Endothelial cell of umbilical vein (primary cell): ENCODE data around the gene UGGT2. TPM values are rescaled to one million over a fixed set of nuclear protein-coding genes. Genes with fewer than 3 reads are reported as not detected.

ENCODE experiments used
- BruUV-seq: library from RNA; stranded (reverse); fragments of 400-500 nt; replicated peaks from 2 replicates; lab custom pipeline; 2021; lab: Mats Ljungman, UMichigan
- CTCF ChIA-PET: fragments of 300-600, 350-600 bp; sonication (Branson Sonifier 250); formaldehyde crosslinking; loops from one replicate; lab custom pipeline; 2021; ENCODE audit warnings: antibody characterized with exemption, inconsistent platforms; lab: Charles Lee
- POLR2A ChIA-PET: fragments of 300-600, 350-600 bp; sonication (Branson Sonifier 250); formaldehyde crosslinking; loops from one replicate; lab custom pipeline; 2021; ENCODE audit warnings: antibody characterized with exemption, inconsistent platforms; lab: Charles Lee
- DNase-seq: peaks from one replicate; pipeline ENCODE4 v3.0.0-alpha.2; 2011; ENCODE audit warnings: low read depth, low spot score
- FAIRE-seq: peaks from 2 replicates; lab custom pipeline; 2011; peaks lifted over from hg19 to GRCh38; lab: Jason Lieb, UNC
- H2AFZ ChIP-seq: 2 replicates; pipeline ENCODE4 v1.6.0; 2012; ENCODE audit warnings: low read depth, low read length, control low read depth, inconsistent platforms
- H3K27ac ChIP-seq: 2 replicates; pipeline ENCODE4 v1.5.1; 2011; ENCODE audit warnings: low read depth, mild to moderate bottlenecking, control low read depth, low read length, moderate library complexity; ENCODE audit not compliant: insufficient read depth
- H3K27me3 ChIP-seq, 2 experiments: 2 replicates each; pipeline versions ENCODE4 v1.6.0 to v1.6.1; 2011; ENCODE audit warnings: low read length in 2 of 2, mixed read lengths in 1 of 2; ENCODE audit not compliant: control insufficient read depth in 2 of 2, insufficient read depth in 2 of 2
- H3K36me3 ChIP-seq, 2 experiments: 2 replicates in 1 of 2; 3 replicates in 1 of 2; pipeline ENCODE4 v1.5.1; 2011; ENCODE audit warnings: low read length in 2 of 2, mild to moderate bottlenecking in 1 of 2, moderate library complexity in 1 of 2; ENCODE audit not compliant: control insufficient read depth in 2 of 2, insufficient read depth in 2 of 2; ENCODE audit errors: extremely low read depth in 1 of 2
- H3K4me1 ChIP-seq: 3 replicates; pipeline ENCODE4 v1.5.1; 2011; ENCODE audit warnings: mild to moderate bottlenecking, low read length; ENCODE audit not compliant: control insufficient read depth, insufficient read depth; ENCODE audit errors: extremely low read depth
- H3K4me2 ChIP-seq: 2 replicates; pipeline ENCODE4 v1.6.1; 2011; ENCODE audit warnings: low read length, control low read depth, mixed read lengths; ENCODE audit not compliant: insufficient read depth
- H3K4me3 ChIP-seq, 3 experiments: fragments of 200-600 bp in 1 of 3; sonication (generic), shearing (Covaris generic) in 1 of 3; replicated peaks in 1 of 3; 2 replicates each; pipeline ENCODE4 v1.5.1; 2011 to 2016; ENCODE audit warnings: control low read depth in 3 of 3, low read length in 3 of 3, mild to moderate bottlenecking in 2 of 3, inconsistent platforms in 1 of 3, low read depth in 1 of 3, moderate library complexity in 1 of 3; ENCODE audit not compliant: insufficient read depth in 1 of 3
- H3K79me2 ChIP-seq: 2 replicates; pipeline ENCODE4 v1.6.0; 2012; ENCODE audit warnings: low read length, inconsistent platforms; ENCODE audit not compliant: control insufficient read depth, insufficient read depth
- H3K9ac ChIP-seq: replicated peaks from 2 replicates; pipeline ENCODE3; 2011; ENCODE audit warnings: low read length, control low read depth; ENCODE audit not compliant: insufficient read depth; ENCODE audit errors: extremely low read depth
- H3K9me1 ChIP-seq: replicated peaks from 3 replicates; pipeline ENCODE4 v1.6.0; 2011; ENCODE audit warnings: mild to moderate bottlenecking, low read length; ENCODE audit not compliant: control insufficient read depth, insufficient read depth; ENCODE audit errors: extremely low read depth
- H3K9me3 ChIP-seq: replicated peaks from 2 replicates; pipeline ENCODE4 v1.5.1; 2012; ENCODE audit warnings: low read length, inconsistent platforms; ENCODE audit not compliant: control insufficient read depth, insufficient read depth
- H4K20me1 ChIP-seq: replicated peaks from 2 replicates; pipeline ENCODE3; 2011; ENCODE audit warnings: mild to moderate bottlenecking, low read length; ENCODE audit not compliant: control insufficient read depth, insufficient read depth; ENCODE audit errors: extremely low read depth
- EZH2 ChIP-seq: IDR thresholded peaks from 2 replicates; pipeline ENCODE4 v1.6.1; 2012; ENCODE audit warnings: borderline replicate concordance, low read depth, mild to moderate bottlenecking, moderate library complexity, low read length, inconsistent platforms; ENCODE audit not compliant: severe bottlenecking
- FOS ChIP-seq: IDR thresholded peaks from 2 replicates; pipeline ENCODE4 v1.6.1; 2011; ENCODE audit warnings: mild to moderate bottlenecking, low read length, moderate library complexity, borderline replicate concordance; ENCODE audit not compliant: insufficient read depth
- GATA2 ChIP-seq: IDR thresholded peaks from 2 replicates; pipeline ENCODE4 v1.7.0; 2011; ENCODE audit warnings: low read depth, mild to moderate bottlenecking, moderate library complexity, mixed read lengths, low read length; ENCODE audit not compliant: insufficient read length, insufficient read depth
- JUN ChIP-seq: IDR thresholded peaks from 2 replicates; pipeline ENCODE4 v1.6.1; 2011; ENCODE audit warnings: borderline replicate concordance, low read depth; ENCODE audit not compliant: insufficient read length, insufficient read depth
- MYC ChIP-seq: IDR thresholded peaks from one replicate; pipeline ENCODE4 v1.6.1; 2011; ENCODE audit warnings: mild to moderate bottlenecking, low read depth, low read length
- POLR2A ChIP-seq: IDR thresholded peaks from 2 replicates; pipeline ENCODE4 v1.6.1; 2012; ENCODE audit warnings: low read depth, mild to moderate bottlenecking, control low read depth, low read length
- POLR2AphosphoS5 ChIP-seq: IDR thresholded peaks from 2 replicates; pipeline ENCODE4 v1.6.1; 2012; ENCODE audit warnings: low read depth, mild to moderate bottlenecking, control low read depth, low read length, moderate library complexity; ENCODE audit not compliant: insufficient read depth
- dilution Hi-C: fragments of 300-500 bp; cut with MboI; formaldehyde crosslinking; loops from one replicate; pipeline ENCODE4 v1.15.0; 2019; ENCODE audit warnings: low sequenced_read_pairs; ENCODE audit not compliant: extremely low pct_ligation_motif_present
- intact Hi-C: fragments of 100-400 bp; cut with micrococcal nuclease; formaldehyde crosslinking; loops from one replicate; pipeline ENCODE4 v1.10.0; 2022
- polyA plus RNA-seq, 4 experiments: library from polyadenylated mRNA; depleted of rRNA in 3 of 4; stranded (reverse) in 3 of 4; unstranded in 1 of 4; fragments of >200 nt; gene quantifications; 2 replicates each; pipeline versions ENCODE4 v1.2.1 to v1.2.3, GENCODE V29; 2011 to 2012; ENCODE audit warnings: missing spikeins in 1 of 4
- total RNA-seq: library from RNA; stranded (reverse); gene quantifications from 2 replicates; pipeline ENCODE4 v1.2.3, GENCODE V29; 2021
- TF ChIP-seq, protein P1 (sequence below): IDR thresholded peaks from 2 replicates; pipeline ENCODE4 v1.6.1; 2011; ENCODE audit not compliant: insufficient read depth, insufficient read length
- TF ChIP-seq, protein P2 (sequence below), 2 donors: IDR thresholded peaks; 1 replicate in 1 of 2; 2 replicates in 1 of 2; pipeline ENCODE4 v1.5.1; 2011; ENCODE audit warnings: low read length in 2 of 2, mild to moderate bottlenecking in 2 of 2, moderate library complexity in 2 of 2, control low read depth in 1 of 2, inconsistent platforms in 1 of 2, low read depth in 1 of 2; ENCODE audit not compliant: insufficient read depth in 1 of 2; ENCODE audit errors: extremely low read depth in 1 of 2

Gene UGGT2
- total and polyA plus RNA-seq, 2 donors (not counting 3 experiments of a cell fraction or from before 2014, with no cell fraction given): 4.6 to 25.1 TPM

DNA sequence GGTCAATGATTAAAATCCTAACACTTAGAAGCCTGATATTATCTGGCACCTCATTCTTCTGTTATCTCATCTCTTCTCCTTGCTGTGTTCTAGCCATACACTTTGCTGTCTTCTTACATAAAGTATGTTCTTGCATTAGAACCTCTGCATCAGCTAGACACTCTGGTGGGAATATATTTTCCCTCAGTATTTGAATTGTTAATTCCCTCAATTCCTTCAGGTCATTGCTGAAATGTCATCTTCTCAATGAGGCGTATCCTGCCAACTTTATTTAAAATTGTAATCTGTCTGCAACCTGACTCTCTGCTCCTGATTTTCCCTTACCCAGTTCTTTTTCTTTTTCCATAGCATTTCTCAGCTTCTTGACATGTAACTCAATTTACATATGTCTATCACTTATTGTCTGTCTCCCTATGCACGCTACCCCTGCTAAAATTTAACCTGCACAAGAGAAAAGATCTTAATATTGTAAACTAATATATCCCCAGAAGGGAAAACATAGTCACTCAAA lies 138.2 kb downstream of the UGGT2 start:
- Histone ChIP-seq H3K36me3 (no peaks in the 10 kb centered on the region), H3K4me1 (no peaks in the 10 kb centered on the region), H2AFZ (no peak overlapping the region), H3K9ac (no peak overlapping the region), H3K4me3 (no peak overlapping the region), H3K9me1 (no peaks in the 10 kb centered on the region), H3K9me3 (no peaks in the 10 kb centered on the region), H3K27me3 (no peaks in the 10 kb centered on the region), H3K27ac (no peak overlapping the region), H4K20me1 (no peaks in the 10 kb centered on the region), H3K4me2 (no peak overlapping the region), H3K79me2 (no peaks in the 10 kb centered on the region)
- no peak for FAIRE-seq
- dilution Hi-C loops: no loop called here
- BruUV-seq: no TSS peak
- ChIA-PET CTCF (interaction anchor here (1.8 kb wide), 1 partner anchor 10 kb away, joined by 5 read pairs; no protein-coding TSS in a partner anchor), POLR2A (no interaction called here)
- TF ChIP-seq GATA2: no peak
- TF ChIP-seq, protein P1, sequence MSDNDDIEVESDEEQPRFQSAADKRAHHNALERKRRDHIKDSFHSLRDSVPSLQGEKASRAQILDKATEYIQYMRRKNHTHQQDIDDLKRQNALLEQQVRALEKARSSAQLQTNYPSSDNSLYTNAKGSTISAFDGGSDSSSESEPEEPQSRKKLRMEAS: no peak
- TF ChIP-seq FOS: no peak
- TF ChIP-seq POLR2AphosphoS5: no peak
- TF ChIP-seq JUN: no peak
- TF ChIP-seq, protein P2, sequence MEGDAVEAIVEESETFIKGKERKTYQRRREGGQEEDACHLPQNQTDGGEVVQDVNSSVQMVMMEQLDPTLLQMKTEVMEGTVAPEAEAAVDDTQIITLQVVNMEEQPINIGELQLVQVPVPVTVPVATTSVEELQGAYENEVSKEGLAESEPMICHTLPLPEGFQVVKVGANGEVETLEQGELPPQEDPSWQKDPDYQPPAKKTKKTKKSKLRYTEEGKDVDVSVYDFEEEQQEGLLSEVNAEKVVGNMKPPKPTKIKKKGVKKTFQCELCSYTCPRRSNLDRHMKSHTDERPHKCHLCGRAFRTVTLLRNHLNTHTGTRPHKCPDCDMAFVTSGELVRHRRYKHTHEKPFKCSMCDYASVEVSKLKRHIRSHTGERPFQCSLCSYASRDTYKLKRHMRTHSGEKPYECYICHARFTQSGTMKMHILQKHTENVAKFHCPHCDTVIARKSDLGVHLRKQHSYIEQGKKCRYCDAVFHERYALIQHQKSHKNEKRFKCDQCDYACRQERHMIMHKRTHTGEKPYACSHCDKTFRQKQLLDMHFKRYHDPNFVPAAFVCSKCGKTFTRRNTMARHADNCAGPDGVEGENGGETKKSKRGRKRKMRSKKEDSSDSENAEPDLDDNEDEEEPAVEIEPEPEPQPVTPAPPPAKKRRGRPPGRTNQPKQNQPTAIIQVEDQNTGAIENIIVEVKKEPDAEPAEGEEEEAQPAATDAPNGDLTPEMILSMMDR (IDR thresholded peaks at IDR 0.05; ENCODE audit: extremely low read depth in 1 of 2, insufficient read depth in 1 of 2, low read depth in 1 of 2, low read length in 2 of 2): no peak
- TF ChIP-seq POLR2A: no peak
- no peak for TF ChIP-seq EZH2
- TF ChIP-seq MYC: no peak
- intact Hi-C loops: no loop called here
- DNase-seq: no peak
